ENCODE data around the gene PARD3. TPM values are rescaled to one million over a fixed set of nuclear protein-coding genes. Genes with fewer than 3 reads are reported as not detected.

Gene PARD3
- total RNA-seq, 1 donor from 2014 or later, result 37.2 TPM

- H3K4me3 Mint-ChIP-seq (ENCODE audit: unreplicated experiment), result no peak overlapping the region
- peaks cover 16% of the 10 kb centered on the region for H3K36me3 Mint-ChIP-seq (ENCODE audit: unreplicated experiment)
Observed at GRCh38 chr10:34133406-34133805, 681.7 kb downstream of the PARD3 start.

GRCh38 chr10:34131152-34131551 lies 683.9 kb downstream of the PARD3 start:
- Mint-ChIP-seq H3K27ac (ENCODE audit: unreplicated experiment) (peak overlapping the region; percentile 1), H3K36me3 (ENCODE audit: unreplicated experiment) (peaks cover 24% of the 10 kb centered on the region), H3K4me1 (ENCODE audit: unreplicated experiment) (peaks cover 15% of the 10 kb centered on the region), H3K27me3 (ENCODE audit: unreplicated experiment) (no peaks in the 10 kb centered on the region), H3K4me3 (ENCODE audit: unreplicated experiment) (no peak overlapping the region), H3K9me3 (ENCODE audit: unreplicated experiment) (peaks cover 5% of the 10 kb centered on the region)
- DNase-seq (ENCODE audit: extremely low spot score, unreplicated experiment), result no peak
- TF ChIP-seq CTCF (IDR thresholded peaks at IDR 0.05), result no peak

More at GRCh38 chr10:34133406-34133805, 681.7 kb downstream of the PARD3 start:
- no peak for DNase-seq (ENCODE audit: extremely low spot score, unreplicated experiment)
- Mint-ChIP-seq H3K27me3 (ENCODE audit: unreplicated experiment) (no peaks in the 10 kb centered on the region), H3K4me1 (ENCODE audit: unreplicated experiment) (peaks cover 15% of the 10 kb centered on the region), H3K27ac (ENCODE audit: unreplicated experiment) (no peak overlapping the region), H3K9me3 (ENCODE audit: unreplicated experiment) (peaks cover 5% of the 10 kb centered on the region)
- no peak for TF ChIP-seq CTCF (IDR thresholded peaks at IDR 0.05)

- no peak for TF ChIP-seq CTCF (IDR thresholded peaks at IDR 0.05)
- peaks cover 24% of the 10 kb centered on the region for H3K36me3 Mint-ChIP-seq (ENCODE audit: unreplicated experiment)
- H3K27ac Mint-ChIP-seq (ENCODE audit: unreplicated experiment), result no peak overlapping the region
- peaks cover 5% of the 10 kb centered on the region for H3K9me3 Mint-ChIP-seq (ENCODE audit: unreplicated experiment)
- peaks cover 22% of the 10 kb centered on the region for H3K4me1 Mint-ChIP-seq (ENCODE audit: unreplicated experiment)
- no peaks in the 10 kb centered on the region for H3K27me3 Mint-ChIP-seq (ENCODE audit: unreplicated experiment)
- no peak overlapping the region for H3K4me3 Mint-ChIP-seq (ENCODE audit: unreplicated experiment)
- DNase-seq (ENCODE audit: extremely low spot score, unreplicated experiment), result no peak
Observed at GRCh38 chr10:34127676-34128075, 687.4 kb downstream of the PARD3 start.

GRCh38 chr10:34126371-34127151 lies 688.5 kb downstream of the PARD3 start:
- Mint-ChIP-seq H3K4me3 (ENCODE audit: unreplicated experiment) (no peak overlapping the region), H3K9me3 (ENCODE audit: unreplicated experiment) (peaks cover 5% of the 10 kb centered on the region), H3K4me1 (ENCODE audit: unreplicated experiment) (peaks cover 24% of the 10 kb centered on the region), H3K36me3 (ENCODE audit: unreplicated experiment) (peaks cover 24% of the 10 kb centered on the region), H3K27me3 (ENCODE audit: unreplicated experiment) (no peaks in the 10 kb centered on the region), H3K27ac (ENCODE audit: unreplicated experiment) (no peak overlapping the region)
- DNase-seq (ENCODE audit: extremely low spot score, unreplicated experiment), result no peak
- TF ChIP-seq CTCF (IDR thresholded peaks at IDR 0.05), result no peak

- Mint-ChIP-seq H3K4me3 (ENCODE audit: unreplicated experiment) (no peak overlapping the region), H3K4me1 (ENCODE audit: unreplicated experiment) (peaks cover 23% of the 10 kb centered on the region), H3K27ac (ENCODE audit: unreplicated experiment) (no peak overlapping the region), H3K36me3 (ENCODE audit: unreplicated experiment) (peaks cover 22% of the 10 kb centered on the region), H3K27me3 (ENCODE audit: unreplicated experiment) (no peaks in the 10 kb centered on the region), H3K9me3 (ENCODE audit: unreplicated experiment) (peaks cover 5% of the 10 kb centered on the region)
- no peak for TF ChIP-seq CTCF (IDR thresholded peaks at IDR 0.05)
- no peak for DNase-seq (ENCODE audit: extremely low spot score, unreplicated experiment)
Observed at GRCh38 chr10:34125702-34126101, 689.4 kb downstream of the PARD3 start.
